Parathyroid adenoma (tissue), 2 donors: ENCODE data around the gene IL11RA.

Experiments used
- H2AFZ ChIP-seq: fragments of 300-600 bp; sonication (generic); one replicate; pipeline ENCODE4 v1.7.0; 2017; ENCODE audit warnings: antibody characterized with exemption, mild to moderate bottlenecking
- H3K27ac ChIP-seq: fragments of 300-600 bp; sonication (generic); one replicate; pipeline ENCODE4 v1.7.0; 2017
- H3K27me3 ChIP-seq: fragments of 300-600 bp; sonication (generic); one replicate; pipeline ENCODE4 v1.7.0; 2017; ENCODE audit warnings: low read length; ENCODE audit not compliant: control insufficient read depth, insufficient read depth
- H3K36me3 ChIP-seq: fragments of 300-600 bp; sonication (generic); one replicate; pipeline ENCODE4 v1.7.0; 2017; ENCODE audit warnings: low read length; ENCODE audit not compliant: control insufficient read depth, insufficient read depth
- H3K4me1 ChIP-seq: fragments of 300-600 bp; sonication (generic); one replicate; pipeline ENCODE4 v1.7.0; 2017; ENCODE audit warnings: control low read depth
- H3K4me2 ChIP-seq: fragments of 300-600 bp; sonication (generic); one replicate; pipeline ENCODE4 v1.7.0; 2017; ENCODE audit warnings: low read length
- H3K4me3 ChIP-seq: fragments of 300-600 bp; sonication (generic); one replicate; pipeline ENCODE4 v1.7.0; 2017; ENCODE audit warnings: low read depth, low read length
- H3K79me2 ChIP-seq: fragments of 300-600 bp; sonication (generic); one replicate; pipeline ENCODE4 v1.7.0; 2017; ENCODE audit warnings: control low read depth
- H3K9ac ChIP-seq: fragments of 300-600 bp; sonication (generic); one replicate; pipeline ENCODE4 v1.7.0; 2017; ENCODE audit warnings: mild to moderate bottlenecking
- H3K9me3 ChIP-seq: fragments of 300-600 bp; sonication (generic); one replicate; pipeline ENCODE4 v1.7.0; 2017; ENCODE audit warnings: low read length; ENCODE audit not compliant: control insufficient read depth
- CTCF ChIP-seq: fragments of 300-600 bp; sonication (generic); IDR thresholded peaks from one replicate; pipeline ENCODE4 v1.7.0; 2017; ENCODE audit warnings: antibody characterized with exemption, mild to moderate bottlenecking
- donor health status: primary hyperparathyroidism.

Gene IL11RA

GRCh38 chr9:34691936-34692315 lies 39.9 kb downstream of the IL11RA start:
- Histone ChIP-seq H3K36me3 (no peaks in the 10 kb centered on the region), H3K9me3 (no peaks in the 10 kb centered on the region), H3K4me2 (no peak overlapping the region), H3K27ac (no peak overlapping the region), H2AFZ (no peak overlapping the region), H3K79me2 (no peaks in the 10 kb centered on the region), H3K27me3 (no peaks in the 10 kb centered on the region), H3K4me1 (no peaks in the 10 kb centered on the region), H3K9ac (no peak overlapping the region), H3K4me3 (no peak overlapping the region)
- TF ChIP-seq CTCF, result no peak

GRCh38 chr9:34693560-34693959 lies 41.6 kb downstream of the IL11RA start:
- no peak for TF ChIP-seq CTCF
- Histone ChIP-seq H3K79me2 (no peaks in the 10 kb centered on the region), H3K9ac (no peak overlapping the region), H3K27ac (no peak overlapping the region), H3K4me1 (no peaks in the 10 kb centered on the region), H3K9me3 (no peaks in the 10 kb centered on the region), H3K4me2 (no peak overlapping the region), H2AFZ (no peak overlapping the region), H3K4me3 (no peak overlapping the region), H3K27me3 (no peaks in the 10 kb centered on the region), H3K36me3 (no peaks in the 10 kb centered on the region)

GRCh38 chr9:34694811-34695210 lies 42.8 kb downstream of the IL11RA start:
- Histone ChIP-seq H3K79me2 (no peaks in the 10 kb centered on the region), H3K4me1 (no peaks in the 10 kb centered on the region), H3K27me3 (no peaks in the 10 kb centered on the region), H3K36me3 (no peaks in the 10 kb centered on the region), H3K4me2 (no peak overlapping the region), H2AFZ (no peak overlapping the region), H3K27ac (no peak overlapping the region), H3K9me3 (no peaks in the 10 kb centered on the region), H3K9ac (no peak overlapping the region), H3K4me3 (no peak overlapping the region)
- no peak for TF ChIP-seq CTCF

GRCh38 chr9:34701023-34701768 lies 49.2 kb downstream of the IL11RA start:
- H3K36me3 ChIP-seq, result no peaks in the 10 kb centered on the region
- H3K27ac ChIP-seq, result peak overlapping the region; percentile 69
- H2AFZ ChIP-seq, result peak overlapping the region; percentile 96
- H3K4me1 ChIP-seq, result no peaks in the 10 kb centered on the region
- peak; percentile 74 for TF ChIP-seq CTCF
- H3K9me3 ChIP-seq, result no peaks in the 10 kb centered on the region
- H3K79me2 ChIP-seq, result no peaks in the 10 kb centered on the region
- H3K27me3 ChIP-seq, result no peaks in the 10 kb centered on the region
- peak overlapping the region; percentile 64 for H3K4me3 ChIP-seq
- H3K4me2 ChIP-seq, result peak overlapping the region; percentile 94
- H3K9ac ChIP-seq, result no peak overlapping the region
